Measurements from ENCODE around the gene WDR70. TPM values are rescaled to one million over a fixed set of nuclear protein-coding genes. Genes with fewer than 3 reads are reported as not detected.
A peak's percentile ranks its signal among the peaks of the same experiment; 100 is the strongest.
"Not testable (repeated sequence)": the region's sequence is repeated elsewhere in the genome, so short reads cannot be mapped to it uniquely, and the experiment has no call there.

WDR70 gene
- total RNA-seq, 1 donor from 2014 or later = 10.2 TPM

DNA sequence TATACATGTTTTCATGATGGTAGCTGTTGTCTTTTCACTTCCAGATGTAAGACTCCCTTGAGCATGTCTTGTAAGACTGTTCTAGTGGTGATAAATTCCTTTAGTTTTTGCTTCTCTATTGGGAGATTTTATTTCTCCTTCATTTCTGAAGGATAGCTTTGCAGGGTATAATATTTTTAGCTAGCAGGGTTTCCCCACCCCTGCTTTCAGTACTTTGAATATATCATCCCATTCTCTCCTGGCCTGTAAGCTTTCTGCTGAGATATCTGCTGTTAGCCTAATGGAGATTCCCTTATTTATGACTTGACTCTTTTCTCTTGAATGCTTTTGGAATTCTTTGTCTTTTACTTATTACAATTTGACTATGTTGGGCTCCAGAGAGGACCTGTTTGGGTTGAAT, 249.8 kb downstream of the WDR70 start:
- DNase-seq (ENCODE audit: low spot score) = no peak
- ATAC-seq = no peak

DNA sequence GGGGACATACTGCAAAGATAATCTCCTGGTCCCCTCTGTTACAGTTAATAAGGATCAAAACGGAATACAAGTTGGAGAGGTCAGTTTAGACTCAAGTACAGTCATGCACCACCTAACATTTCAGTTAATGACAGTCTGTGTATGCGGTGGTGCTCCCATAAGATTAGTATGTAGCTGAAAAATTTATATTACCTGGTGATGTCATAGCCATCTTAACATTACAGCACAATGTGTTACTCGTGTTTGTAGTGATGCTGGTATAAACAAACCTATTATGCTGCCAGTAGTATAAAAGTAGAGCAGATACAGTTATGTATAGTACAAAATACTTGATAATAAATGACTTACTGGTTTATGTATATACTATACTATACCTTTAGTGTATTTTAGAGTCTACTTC, 252.8 kb downstream of the WDR70 start:
- ATAC-seq (no peak), DNase-seq (ENCODE audit: low spot score) (no peak)

DNA sequence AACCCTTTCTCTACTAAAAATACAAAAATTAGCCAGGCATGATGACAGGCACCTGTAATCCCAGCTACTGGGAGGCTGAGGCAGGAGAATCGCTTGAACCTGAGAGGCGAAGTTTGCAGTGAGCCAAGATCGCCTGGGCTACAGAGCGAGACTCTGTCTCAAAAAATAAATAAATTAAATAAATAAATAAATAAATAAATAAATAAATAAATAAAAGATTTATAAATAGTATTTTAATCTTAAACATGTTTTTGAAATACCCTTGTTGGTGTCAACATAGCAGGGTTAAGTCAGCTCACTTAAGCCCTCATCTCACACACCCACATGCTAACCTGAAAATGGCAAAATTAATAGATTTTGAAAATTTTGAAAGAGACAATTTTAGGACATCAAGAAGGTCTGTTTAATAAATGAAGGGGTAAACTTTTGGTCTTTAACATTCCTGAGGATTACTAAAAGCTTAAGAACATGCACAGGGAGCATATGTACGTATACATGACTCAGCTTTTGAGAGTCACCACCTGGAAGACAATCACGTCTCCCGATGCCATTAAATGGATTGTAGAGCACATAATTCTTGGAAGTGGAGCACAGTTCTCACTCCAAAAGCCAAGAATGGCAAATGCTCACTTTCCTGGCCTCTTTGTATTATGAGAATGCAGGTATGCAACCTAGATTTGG, 258.2 kb downstream of the WDR70 start:
- DNase-seq (ENCODE audit: low spot score) (no peak), ATAC-seq (no peak)

GRCh38 chr5:37638897-37639296, 259.8 kb downstream of the WDR70 start:
- no peak for DNase-seq (ENCODE audit: low spot score)
- ATAC-seq = no peak

GRCh38 chr5:37640088-37640487, 261.0 kb downstream of the WDR70 start:
- no peak for ATAC-seq
- DNase-seq (ENCODE audit: low spot score) = no peak

GRCh38 chr5:37641933-37642332, 262.8 kb downstream of the WDR70 start:
- ATAC-seq (no peak), DNase-seq (ENCODE audit: low spot score) (no peak)

DNA sequence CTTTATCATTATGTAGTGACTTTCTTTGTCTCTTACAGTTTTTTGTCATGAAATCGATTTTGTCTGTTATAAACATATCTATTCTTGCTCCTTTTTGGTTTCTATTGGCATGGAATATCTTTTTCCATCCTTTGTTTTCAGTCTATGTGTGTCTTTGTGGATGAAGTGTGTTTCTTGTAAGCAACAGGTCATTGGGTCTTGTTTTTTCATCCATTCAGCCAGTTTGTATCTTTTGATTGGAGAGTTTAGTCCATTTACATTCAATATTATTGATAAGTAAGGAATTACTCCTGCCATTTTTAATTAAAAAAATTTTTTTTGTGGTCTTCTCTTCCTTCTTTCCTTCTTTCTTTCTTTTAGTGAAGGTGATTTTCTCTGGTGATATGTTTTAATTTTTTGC, 266.6 kb downstream of the WDR70 start:
- DNase-seq (ENCODE audit: low spot score) = no peak
- ATAC-seq = no peak

DNA sequence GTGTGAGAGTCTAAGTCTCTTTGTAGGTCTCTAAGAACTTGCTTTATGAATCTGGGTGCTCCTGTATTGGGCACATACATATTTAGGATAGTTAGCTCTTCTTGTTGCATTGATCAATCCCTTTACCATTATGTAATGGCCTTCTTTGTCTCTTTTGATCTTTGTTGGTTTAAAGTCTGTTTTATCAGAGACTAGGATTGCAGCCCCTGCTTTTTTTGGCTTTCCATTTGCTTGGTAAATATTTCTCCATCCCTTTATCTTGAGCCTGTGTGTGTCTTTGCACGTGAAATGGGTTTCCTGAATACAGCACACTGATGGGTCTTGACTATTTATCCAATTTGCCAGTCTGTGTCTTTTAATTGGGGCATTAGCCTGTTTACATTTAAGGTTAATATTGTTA, 275.4 kb downstream of the WDR70 start:
- not testable (repeated sequence) for DNase-seq (ENCODE audit: low spot score); ATAC-seq

- ATAC-seq = no peak
- no peak for DNase-seq (ENCODE audit: low spot score)
Measured at GRCh38 chr5:37657046-37657445, 277.9 kb downstream of the WDR70 start.

GRCh38 chr5:37658440-37658839, 279.3 kb downstream of the WDR70 start:
- ATAC-seq (no peak), DNase-seq (ENCODE audit: low spot score) (no peak)

DNA sequence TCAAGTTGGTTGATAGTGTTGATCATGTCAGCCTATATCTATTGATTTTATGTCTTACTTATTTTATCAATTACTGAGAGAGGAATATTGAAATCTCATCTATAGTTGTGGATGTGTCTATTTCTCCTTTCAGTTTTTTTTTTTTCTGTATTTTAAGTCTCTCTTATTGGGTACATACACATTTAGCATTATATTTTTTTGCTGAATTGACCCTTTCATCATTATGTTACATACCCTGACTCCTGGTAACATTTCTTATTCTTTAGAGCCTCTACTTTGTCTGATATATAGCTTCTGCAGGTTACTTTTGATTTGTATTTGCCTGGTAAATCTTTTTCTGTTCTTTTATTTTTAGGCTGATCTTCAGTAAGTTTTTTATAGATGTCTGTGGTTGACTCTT, 281.2 kb downstream of the WDR70 start:
- no peak for ATAC-seq
- no peak for DNase-seq (ENCODE audit: low spot score)

GRCh38 chr5:37661227-37661920, 282.3 kb downstream of the WDR70 start:
- no peak for DNase-seq (ENCODE audit: low spot score)
- ATAC-seq = no peak

DNA sequence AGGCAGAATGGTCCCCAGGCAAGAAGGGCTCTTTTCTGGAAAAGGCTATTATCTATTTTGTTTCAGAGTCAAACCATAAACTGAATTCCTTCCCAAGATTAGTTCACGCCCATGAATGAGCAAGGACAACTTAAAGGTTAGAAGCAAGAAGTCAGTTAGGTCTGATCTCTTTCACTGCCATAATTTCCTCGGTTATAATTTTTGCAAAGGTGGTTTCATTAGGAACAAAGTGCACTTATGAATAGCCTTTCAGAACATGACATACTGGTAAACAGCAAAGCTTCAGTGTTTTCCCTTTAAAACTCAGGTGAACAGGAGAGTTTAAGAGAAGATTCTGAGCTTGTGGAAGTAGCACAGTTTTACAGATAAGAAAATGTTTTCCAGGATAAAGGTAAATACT, 282.8 kb downstream of the WDR70 start:
- DNase-seq (ENCODE audit: low spot score) = no peak
- ATAC-seq = peak; percentile 26

DNA sequence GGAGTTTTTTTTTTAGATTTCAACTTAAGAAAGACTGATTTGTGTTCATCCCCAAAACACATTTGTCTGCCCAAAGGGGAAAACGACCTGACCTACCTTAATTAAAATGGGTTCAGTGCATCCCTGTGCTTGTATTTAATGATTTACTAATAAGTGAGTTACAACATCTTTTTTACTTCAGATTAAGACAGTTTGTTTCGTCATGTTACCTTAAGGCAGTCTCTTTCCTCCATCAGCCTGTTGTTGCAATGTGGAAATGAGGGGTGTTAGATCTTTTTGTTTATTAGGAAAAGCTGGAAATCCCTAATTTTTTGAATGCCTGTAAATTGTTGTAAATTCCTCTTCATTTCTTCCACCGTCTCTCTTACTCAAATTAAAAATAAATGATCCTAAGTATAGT, 283.2 kb downstream of the WDR70 start:
- DNase-seq (ENCODE audit: low spot score) (no peak), ATAC-seq (peak; percentile 33)

DNA sequence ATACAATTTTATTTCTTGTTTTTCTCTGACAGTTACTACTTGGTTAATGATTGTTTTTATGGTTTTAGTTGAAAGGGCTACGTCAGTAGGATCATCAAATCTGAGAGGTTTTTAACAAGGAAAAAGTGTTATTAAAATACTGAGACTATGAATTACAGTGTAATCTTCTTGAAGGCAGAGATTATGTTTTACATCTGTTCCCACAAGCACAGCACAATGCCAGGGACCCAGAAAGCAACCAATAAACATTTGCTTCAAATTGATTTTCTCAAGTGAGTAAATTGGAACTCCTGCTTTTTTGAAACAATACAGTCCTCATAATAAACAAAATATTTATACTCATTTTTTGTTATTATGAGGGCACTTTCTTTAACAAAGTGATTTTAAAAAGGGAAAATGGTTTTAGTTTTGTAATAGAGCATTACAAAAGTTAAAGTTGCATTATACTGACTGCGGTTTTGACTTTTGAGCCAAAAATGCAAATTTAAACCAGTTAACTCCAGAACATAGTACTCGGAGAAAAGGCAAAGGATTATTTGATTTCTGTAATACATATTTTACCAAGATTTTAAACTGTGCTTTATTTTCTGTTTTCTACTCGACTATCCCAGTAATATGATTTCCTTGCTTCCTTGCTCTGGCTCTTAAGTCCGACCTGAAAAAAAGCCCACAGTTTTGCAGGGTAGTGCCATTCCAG, 283.8 kb downstream of the WDR70 start:
- DNase-seq (ENCODE audit: low spot score) (no peak), ATAC-seq (no peak)

DNA sequence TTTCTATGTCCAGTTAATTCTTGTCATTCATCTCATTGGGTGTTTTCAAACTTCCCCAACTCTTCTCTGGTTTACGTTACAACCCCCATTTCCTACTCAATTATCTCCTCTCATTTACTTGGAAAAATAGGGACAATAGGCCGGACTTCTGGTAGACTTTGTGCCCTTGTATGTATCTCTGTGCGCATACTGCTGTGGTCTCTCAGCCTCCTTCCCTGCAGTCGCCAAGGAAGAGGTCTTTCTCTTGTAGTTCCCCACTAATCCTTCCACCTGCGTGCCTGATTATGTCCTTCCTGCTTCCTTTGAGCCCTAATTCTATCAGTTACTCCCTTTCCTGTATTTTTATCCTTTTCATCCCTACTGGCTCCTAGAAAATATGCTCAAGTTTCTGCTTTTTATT, 284.4 kb downstream of the WDR70 start:
- ATAC-seq = no peak
- DNase-seq (ENCODE audit: low spot score) = no peak

- ATAC-seq = no peak
- DNase-seq (ENCODE audit: low spot score) = no peak
Measured at GRCh38 chr5:37664551-37664950, 285.4 kb downstream of the WDR70 start.

DNA sequence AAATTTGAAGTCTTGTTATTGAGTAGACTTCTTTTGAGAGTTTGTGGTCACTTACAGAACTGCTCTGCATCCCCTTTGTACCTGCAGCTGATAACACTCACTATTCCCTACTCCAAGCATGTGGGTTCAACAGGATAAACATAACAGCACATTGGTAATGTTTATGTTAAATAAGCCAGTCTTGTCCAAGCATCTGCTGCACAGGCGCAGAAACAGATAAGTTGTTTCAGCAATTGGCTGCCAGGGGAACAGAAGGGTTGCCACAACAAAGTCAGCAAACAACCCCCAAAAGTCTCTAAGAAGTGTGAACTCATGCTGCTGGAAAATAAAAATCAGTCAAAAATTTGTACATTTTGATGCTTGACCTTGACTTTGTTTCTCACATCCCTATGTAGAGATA, 286.2 kb downstream of the WDR70 start:
- DNase-seq (ENCODE audit: low spot score) (no peak), ATAC-seq (no peak)

DNA sequence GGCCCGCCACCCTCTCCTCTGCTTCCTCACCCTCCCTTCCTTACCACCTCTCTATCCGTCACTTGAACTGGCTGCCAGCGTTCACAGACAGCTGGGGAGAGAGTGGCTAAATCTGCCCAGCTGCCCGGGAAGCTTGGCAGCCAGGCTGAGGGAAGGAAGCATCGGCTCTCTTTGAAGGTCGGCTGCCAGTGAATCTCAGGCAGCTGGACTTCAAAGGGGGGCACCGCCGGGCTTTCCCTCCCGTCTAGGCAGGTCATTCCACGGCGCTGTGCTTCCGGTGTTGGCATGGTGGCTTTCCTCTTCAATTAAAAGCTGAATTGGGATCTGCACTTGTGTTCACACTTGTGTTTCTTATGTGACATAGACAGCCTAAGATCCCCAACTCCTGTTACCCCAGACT, 286.8 kb downstream of the WDR70 start:
- ATAC-seq (peak; percentile 24), DNase-seq (ENCODE audit: low spot score) (no peak)

DNA sequence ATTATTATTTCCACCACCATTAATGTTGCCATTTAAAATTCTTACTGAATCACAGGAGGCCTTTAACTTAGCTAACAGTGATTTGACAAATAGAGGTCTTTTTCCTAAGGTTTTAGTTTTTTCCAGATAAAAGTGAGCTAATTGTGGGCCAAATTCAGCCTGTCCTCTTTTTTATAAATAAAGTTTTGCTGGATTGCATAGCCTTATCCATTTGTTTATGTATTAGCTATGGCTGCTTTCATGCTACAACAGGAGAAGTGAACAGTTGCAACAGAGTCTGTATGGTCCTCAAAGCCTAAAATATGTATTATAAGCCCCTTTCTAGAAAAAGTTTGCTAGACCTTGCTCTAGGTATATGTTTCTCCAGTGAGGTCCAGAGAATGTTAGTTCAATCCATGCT, 288.3 kb downstream of the WDR70 start:
- no peak for DNase-seq (ENCODE audit: low spot score)
- ATAC-seq = no peak

DNA sequence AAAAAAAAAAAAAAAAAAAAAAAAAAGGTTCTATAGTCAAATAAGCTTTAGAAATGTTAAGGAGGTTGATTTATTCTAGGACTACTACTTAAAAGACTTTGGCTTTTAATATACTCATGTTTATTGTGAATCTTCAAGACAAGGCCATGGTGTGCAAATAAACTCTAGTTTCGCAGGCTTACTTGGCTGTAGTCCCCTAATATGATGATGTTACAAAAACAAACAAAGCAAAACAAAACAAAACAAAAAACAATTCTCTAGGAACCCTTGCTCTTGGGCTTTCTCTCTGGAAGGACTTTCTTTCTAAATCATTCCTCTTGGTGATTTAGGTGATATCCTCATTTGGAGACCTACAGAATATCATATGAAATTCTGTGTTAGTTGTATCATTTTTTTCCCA, 288.7 kb downstream of the WDR70 start:
- no peak for ATAC-seq
- no peak for DNase-seq (ENCODE audit: low spot score)

DNA sequence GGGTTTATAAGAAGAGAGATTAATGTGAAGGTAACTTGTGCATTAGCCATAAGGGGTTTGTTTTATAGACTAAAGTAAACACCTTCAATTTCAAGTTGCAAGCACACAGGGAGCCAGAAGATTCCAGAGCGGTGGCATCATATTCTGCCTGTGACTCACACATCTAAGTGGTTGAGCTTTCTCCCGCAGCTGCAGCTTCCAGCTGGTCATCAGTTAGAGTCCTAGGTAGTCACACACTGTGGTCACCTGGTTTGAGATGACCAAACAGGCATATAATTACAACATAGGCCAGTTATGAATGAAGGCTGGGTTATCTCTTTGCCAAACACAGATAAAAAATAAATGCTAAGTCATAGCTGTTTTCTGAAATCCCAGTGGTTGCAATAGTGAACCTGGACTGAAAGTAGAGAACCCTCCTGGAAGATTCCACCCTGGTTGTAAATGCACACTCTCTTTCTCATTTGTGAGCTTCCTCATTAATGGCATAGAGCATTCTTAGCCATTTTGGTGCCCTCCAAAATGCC, 289.5 kb downstream of the WDR70 start:
- DNase-seq (ENCODE audit: low spot score) (no peak), ATAC-seq (peak; percentile 72)

Data from left lobe of liver (tissue), 2 donors.